HAP-1 (cell line): ENCODE results near the gene FSTL4.
"Not testable (repeated sequence)": the region's sequence is repeated elsewhere in the genome, so short reads cannot be mapped to it uniquely, and the experiment has no call there.

Source experiments
- DNase-seq, 2 experiments: peaks; one replicate each; pipeline ENCODE4 v3.0.0-alpha.2; 2016 to 2020; ENCODE audit warnings: low spot score in 2 of 2
- H3K27me3 ChIP-seq: fragments of 250-450 bp; sonication (Bioruptor Pico); 2 replicates; pipeline ENCODE4 v1.5.1; 2020; ENCODE audit warnings: low read depth, mild to moderate bottlenecking, moderate library complexity
- H3K36me3 ChIP-seq: fragments of 250-450 bp; sonication (Bioruptor Pico); replicated peaks from 2 replicates; pipeline ENCODE4 v1.5.1; 2020; ENCODE audit warnings: mild to moderate bottlenecking
- H3K4me1 ChIP-seq: fragments of 250-450 bp; sonication (Bioruptor Pico); 2 replicates; pipeline ENCODE4 v1.5.1; 2020; ENCODE audit warnings: mild to moderate bottlenecking
- H3K4me3 ChIP-seq: fragments of 250-450 bp; sonication (Bioruptor Pico); 2 replicates; pipeline ENCODE4 v1.5.1; 2020; ENCODE audit warnings: mild to moderate bottlenecking, moderate library complexity
- H3K9me3 ChIP-seq: fragments of 250-450 bp; sonication (Bioruptor Pico); 2 replicates; pipeline ENCODE4 v1.5.1; 2020; ENCODE audit warnings: mild to moderate bottlenecking, moderate library complexity
- in situ Hi-C: fragments of 300-500 bp; cut with MboI; formaldehyde crosslinking; loops from 3 replicates; pipeline ENCODE4 v1.14.3; 2020; ENCODE audit warnings: low sequenced_read_pairs, inconsistent platforms, mixed read lengths

The FSTL4 gene

GRCh38 chr5:133456933-133457402 lies 155.4 kb downstream of the FSTL4 start:
- in situ Hi-C loops = no loop called here
- H3K27me3 ChIP-seq = no peaks in the 10 kb centered on the region

DNA sequence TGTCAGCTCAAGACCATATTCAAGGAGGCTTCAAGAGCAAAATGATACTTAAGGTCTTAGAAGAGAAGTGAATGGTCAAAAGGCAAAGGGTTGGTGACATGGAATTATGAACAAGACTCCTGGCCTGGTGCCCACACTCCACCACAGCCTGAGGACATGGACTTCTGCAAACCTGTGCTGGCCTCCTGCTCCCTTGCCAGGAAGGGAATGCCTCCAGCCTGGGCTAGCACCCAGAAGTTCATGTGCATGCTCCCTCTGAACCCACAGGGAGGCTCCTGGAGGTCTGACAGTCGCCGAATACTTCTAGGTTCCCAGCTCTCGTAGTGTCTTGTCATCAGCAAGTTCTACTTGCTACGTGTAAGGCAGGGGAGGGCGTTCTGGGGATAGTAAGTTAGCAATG lies 156.7 kb downstream of the FSTL4 start:
- Histone ChIP-seq H3K9me3 (no peaks in the 10 kb centered on the region), H3K27me3 (no peaks in the 10 kb centered on the region), H3K4me3 (no peak overlapping the region), H3K4me1 (no peaks in the 10 kb centered on the region), H3K36me3 (no peaks in the 10 kb centered on the region)
- in situ Hi-C loops = no loop called here
- no peak for DNase-seq

More at GRCh38 chr5:133456933-133457402, 155.4 kb downstream of the FSTL4 start:
- DNase-seq = no peak
- no peaks in the 10 kb centered on the region for H3K36me3 ChIP-seq
- no peak overlapping the region for H3K4me3 ChIP-seq
- no peaks in the 10 kb centered on the region for H3K4me1 ChIP-seq
- no peaks in the 10 kb centered on the region for H3K9me3 ChIP-seq

DNA sequence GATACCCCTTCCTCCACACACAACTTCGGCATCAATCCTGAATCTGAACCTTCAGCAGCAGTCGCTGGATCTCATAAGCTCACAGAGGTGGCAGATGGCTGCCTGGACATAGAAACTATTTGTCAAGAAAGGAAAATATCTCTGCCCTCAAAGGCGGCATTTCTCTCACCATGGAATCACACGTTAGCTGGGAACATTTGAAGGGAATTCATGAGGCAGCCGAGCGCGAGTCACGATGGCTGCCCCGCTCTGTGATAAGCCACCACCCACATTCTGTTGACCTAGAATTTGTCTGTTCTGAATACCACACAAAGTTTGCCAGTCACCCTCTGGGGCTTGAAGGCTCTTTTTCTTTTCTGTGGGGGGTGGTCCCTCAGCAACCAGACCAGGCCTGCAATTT lies 157.9 kb downstream of the FSTL4 start:
- DNase-seq = no peak
- no peaks in the 10 kb centered on the region for H3K9me3 ChIP-seq
- in situ Hi-C loops = no loop called here

DNA sequence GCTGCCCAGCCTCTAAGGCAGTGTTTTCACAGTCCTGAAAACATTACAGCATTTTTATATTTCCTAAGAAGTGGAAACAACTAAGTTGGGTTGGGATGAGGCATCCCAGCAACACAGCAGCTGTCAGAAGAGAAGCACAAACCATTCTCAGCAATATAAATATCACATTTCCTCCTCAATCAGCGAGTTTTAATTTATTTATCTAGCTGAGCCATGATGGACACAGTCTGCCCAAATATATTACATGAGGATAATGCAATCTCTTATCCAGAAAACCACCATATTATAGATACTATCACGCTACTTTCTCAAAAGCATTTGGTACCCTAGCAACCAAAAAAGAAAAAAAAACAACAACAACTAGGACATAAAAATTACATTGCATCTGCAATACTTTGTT lies 158.5 kb downstream of the FSTL4 start:
- no peaks in the 10 kb centered on the region for H3K9me3 ChIP-seq
- H3K27me3 ChIP-seq = no peaks in the 10 kb centered on the region
- no peaks in the 10 kb centered on the region for H3K4me1 ChIP-seq
- in situ Hi-C loops = no loop called here
- H3K36me3 ChIP-seq = no peaks in the 10 kb centered on the region
- no peak for DNase-seq
- no peak overlapping the region for H3K4me3 ChIP-seq

More for the DNA sequence above, 157.9 kb downstream of the FSTL4 start:
- no peaks in the 10 kb centered on the region for H3K27me3 ChIP-seq
- no peaks in the 10 kb centered on the region for H3K4me1 ChIP-seq
- no peak overlapping the region for H3K4me3 ChIP-seq
- no peaks in the 10 kb centered on the region for H3K36me3 ChIP-seq

DNA sequence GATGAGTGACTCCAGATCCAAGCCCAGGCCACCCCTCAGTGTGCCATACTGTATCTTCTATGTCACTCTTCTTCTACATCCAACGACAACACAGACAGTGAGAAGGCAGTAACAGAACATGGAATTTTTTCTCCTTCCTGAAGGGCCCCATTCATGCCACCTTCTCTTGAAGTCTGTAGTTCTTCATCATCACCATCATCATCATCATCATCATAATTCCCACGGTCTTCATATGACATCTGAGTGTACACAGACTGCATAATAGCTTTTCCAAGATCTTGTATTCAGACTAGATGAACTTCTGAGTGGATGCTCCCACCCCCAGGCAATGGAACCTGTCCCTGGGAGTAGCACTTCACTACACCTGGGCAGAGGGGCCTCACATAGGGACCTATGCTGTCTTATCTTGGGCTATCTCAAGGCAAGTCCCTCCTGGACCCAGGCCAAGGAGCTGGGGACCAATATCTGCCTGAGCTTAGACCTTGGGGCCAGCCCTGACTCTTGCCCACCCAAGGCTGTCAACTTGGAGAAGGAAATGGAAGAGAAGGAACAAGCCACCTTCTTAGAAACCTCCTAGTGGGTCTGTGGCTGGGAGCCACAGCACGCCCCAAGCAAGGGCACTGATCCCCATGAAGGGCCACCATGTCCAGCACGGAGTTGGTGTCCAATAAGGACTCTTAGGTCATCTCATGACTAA lies 159.1 kb downstream of the FSTL4 start:
- no peaks in the 10 kb centered on the region for H3K4me1 ChIP-seq
- in situ Hi-C loops = no loop called here
- H3K4me3 ChIP-seq = no peak overlapping the region
- no peaks in the 10 kb centered on the region for H3K36me3 ChIP-seq
- H3K27me3 ChIP-seq = no peaks in the 10 kb centered on the region
- no peak for DNase-seq
- H3K9me3 ChIP-seq = no peaks in the 10 kb centered on the region

- in situ Hi-C loops = no loop called here
- no peak for DNase-seq
- no peaks in the 10 kb centered on the region for H3K27me3 ChIP-seq
- H3K4me3 ChIP-seq = no peak overlapping the region
- no peaks in the 10 kb centered on the region for H3K9me3 ChIP-seq
- H3K36me3 ChIP-seq = no peaks in the 10 kb centered on the region
- no peaks in the 10 kb centered on the region for H3K4me1 ChIP-seq
Observed at GRCh38 chr5:133451926-133452325, 160.4 kb downstream of the FSTL4 start.

DNA sequence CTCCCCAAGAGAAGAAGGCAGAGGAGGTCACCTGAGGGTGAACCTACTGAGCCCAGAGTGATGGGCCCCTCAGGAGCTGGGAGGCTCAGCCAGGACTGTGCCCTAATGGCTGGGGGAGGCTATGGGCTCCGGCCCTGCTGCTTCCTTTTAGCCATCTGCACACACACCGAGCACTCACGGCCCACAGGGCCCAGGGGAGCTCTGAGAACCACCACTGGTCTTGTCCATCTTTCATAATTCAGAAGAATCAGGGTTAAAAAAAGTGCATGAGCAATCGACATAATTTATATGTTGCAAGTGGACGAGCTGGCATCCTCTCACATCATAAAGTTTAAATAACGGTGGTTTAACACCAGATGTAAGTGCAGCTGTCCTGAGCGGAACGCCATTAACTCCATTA lies 162.1 kb downstream of the FSTL4 start:
- Histone ChIP-seq H3K36me3 (no peaks in the 10 kb centered on the region), H3K27me3 (no peaks in the 10 kb centered on the region), H3K9me3 (no peaks in the 10 kb centered on the region), H3K4me3 (no peak overlapping the region), H3K4me1 (no peaks in the 10 kb centered on the region)
- no peak for DNase-seq
- in situ Hi-C loops = no loop called here

- in situ Hi-C loops = no loop called here
- Histone ChIP-seq H3K9me3 (no peaks in the 10 kb centered on the region), H3K36me3 (no peaks in the 10 kb centered on the region), H3K27me3 (no peaks in the 10 kb centered on the region), H3K4me3 (no peak overlapping the region), H3K4me1 (no peaks in the 10 kb centered on the region)
- no peak for DNase-seq
Observed at GRCh38 chr5:133449181-133449580, 163.2 kb downstream of the FSTL4 start.

DNA sequence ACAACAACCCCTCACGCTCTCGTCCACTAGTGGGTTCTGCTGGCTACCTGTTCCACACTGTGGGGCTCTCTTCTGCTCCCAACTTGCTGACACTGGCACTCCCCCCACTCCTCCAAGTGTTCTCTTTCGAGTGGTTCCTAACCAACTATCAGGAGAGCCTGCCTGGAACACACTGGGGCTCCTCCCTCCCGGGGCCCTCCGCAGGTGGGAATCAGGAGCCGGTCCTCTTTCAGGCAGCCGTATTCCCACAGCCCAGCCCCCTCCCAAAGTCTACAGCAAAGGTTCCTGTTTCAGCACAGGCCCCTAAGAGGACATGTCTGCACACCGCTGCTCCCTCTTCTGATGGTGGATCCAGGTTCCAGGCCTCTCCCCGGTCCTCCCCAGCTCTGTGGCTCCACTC lies 165.9 kb downstream of the FSTL4 start:
- Histone ChIP-seq H3K27me3 (no peaks in the 10 kb centered on the region), H3K9me3 (no peaks in the 10 kb centered on the region), H3K4me3 (no peak overlapping the region), H3K36me3 (no peaks in the 10 kb centered on the region), H3K4me1 (no peaks in the 10 kb centered on the region)
- DNase-seq = no peak
- in situ Hi-C loops = no loop called here

DNA sequence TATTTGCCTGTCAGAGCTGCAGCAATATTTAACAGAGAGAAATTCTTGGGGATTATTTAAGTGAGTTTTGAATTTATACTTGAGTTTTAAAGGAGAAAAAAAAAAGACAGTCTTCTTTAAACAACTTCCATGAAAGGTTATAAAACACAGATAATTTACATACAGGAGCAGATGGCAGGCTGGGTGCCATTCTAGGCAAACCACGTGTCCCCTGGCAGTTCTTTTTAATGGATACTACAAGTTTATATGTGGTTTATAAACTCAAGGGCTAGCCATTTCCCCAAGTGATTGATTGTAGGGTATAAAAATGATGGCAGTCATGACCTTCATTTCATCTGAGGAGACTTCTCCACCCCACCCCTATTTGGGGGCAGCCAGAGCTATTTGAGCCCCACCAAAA lies 166.6 kb downstream of the FSTL4 start:
- no peaks in the 10 kb centered on the region for H3K27me3 ChIP-seq
- in situ Hi-C loops = no loop called here
- H3K4me3 ChIP-seq = no peak overlapping the region
- no peak for DNase-seq
- no peaks in the 10 kb centered on the region for H3K9me3 ChIP-seq
- no peaks in the 10 kb centered on the region for H3K36me3 ChIP-seq
- H3K4me1 ChIP-seq = no peaks in the 10 kb centered on the region

DNA sequence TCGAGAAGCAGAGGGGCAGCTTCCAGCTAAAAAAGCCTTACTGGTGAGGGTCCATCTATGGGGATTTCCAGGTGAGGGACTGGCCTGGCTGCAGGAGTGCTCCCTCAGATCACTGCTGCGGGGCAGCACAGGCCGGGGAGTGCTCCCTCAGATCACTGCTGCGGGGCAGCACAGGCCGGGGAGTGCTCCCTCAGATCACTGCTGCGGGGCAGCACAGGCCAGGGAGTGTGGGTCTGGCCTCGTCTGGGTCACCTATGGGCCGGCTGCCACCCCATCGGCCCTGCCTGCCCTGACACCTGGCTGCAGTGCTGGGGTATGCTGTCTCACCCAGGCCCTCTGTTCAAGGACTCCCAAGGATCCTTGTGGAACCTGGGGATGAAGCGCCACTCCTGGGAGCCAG lies 167.1 kb downstream of the FSTL4 start:
- H3K27me3 ChIP-seq, in situ Hi-C loops, DNase-seq, H3K4me1 ChIP-seq, H3K36me3 ChIP-seq, H3K4me3 ChIP-seq, H3K9me3 ChIP-seq: not testable (repeated sequence)

GRCh38 chr5:133444711-133445110 lies 167.6 kb downstream of the FSTL4 start:
- H3K27me3 ChIP-seq = no peaks in the 10 kb centered on the region
- in situ Hi-C loops = no loop called here
- H3K9me3 ChIP-seq = no peaks in the 10 kb centered on the region
- H3K36me3 ChIP-seq = no peaks in the 10 kb centered on the region
- no peak for DNase-seq
- no peak overlapping the region for H3K4me3 ChIP-seq
- no peaks in the 10 kb centered on the region for H3K4me1 ChIP-seq

GRCh38 chr5:133441166-133441815 lies 171.1 kb downstream of the FSTL4 start:
- DNase-seq = no peak
- in situ Hi-C loops = no loop called here
- Histone ChIP-seq H3K9me3 (no peaks in the 10 kb centered on the region), H3K4me3 (no peak overlapping the region), H3K4me1 (peaks cover 6% of the 10 kb centered on the region; the same call in 1 of the 2 replicates), H3K36me3 (no peaks in the 10 kb centered on the region), H3K27me3 (no peaks in the 10 kb centered on the region)

DNA sequence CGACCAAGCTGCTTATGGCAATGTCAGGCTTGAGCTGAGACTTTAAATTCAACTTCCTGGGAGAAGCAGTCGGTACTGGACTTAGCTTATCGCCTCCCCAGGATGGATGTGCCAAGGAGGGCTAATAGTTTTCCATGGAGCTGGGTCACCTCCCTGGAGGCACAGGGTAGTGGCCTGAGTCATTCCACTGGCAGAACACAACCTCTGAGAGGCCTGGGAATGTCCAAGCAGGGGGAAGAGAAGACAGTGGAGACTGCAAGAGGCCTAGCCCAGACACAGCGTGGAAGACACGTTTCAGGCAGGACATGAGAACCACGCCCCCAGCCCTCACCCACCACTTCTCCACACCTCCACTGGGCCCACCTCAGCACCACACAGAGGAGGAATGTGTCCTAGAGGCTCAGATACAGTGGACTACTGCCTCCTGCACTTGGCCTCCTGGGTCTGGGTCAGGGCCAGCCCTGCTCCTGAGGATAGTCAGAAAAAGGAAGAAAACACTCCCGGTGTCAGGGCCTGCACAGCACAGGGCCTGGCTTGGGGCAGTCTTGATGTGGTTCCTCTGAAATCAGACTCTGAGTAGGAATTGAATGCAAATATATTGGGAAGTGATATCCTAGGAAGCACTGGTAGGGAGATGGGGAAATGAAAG lies 171.8 kb downstream of the FSTL4 start:
- Histone ChIP-seq H3K27me3 (no peaks in the 10 kb centered on the region), H3K4me1 (peaks cover 6% of the 10 kb centered on the region; the same call in 1 of the 2 replicates), H3K4me3 (no peak overlapping the region), H3K9me3 (no peaks in the 10 kb centered on the region), H3K36me3 (no peaks in the 10 kb centered on the region)
- in situ Hi-C loops = no loop called here
- DNase-seq = no peak
